ENCODE results near the gene BATF.
A peak's percentile ranks its signal among the peaks of the same experiment; 100 is the strongest.

The BATF gene

GRCh38 chr14:75501080-75501479 lies 21.2 kb upstream of the BATF start:
- DNase-seq (ENCODE audit: low spot score), result no peak

GRCh38 chr14:75504411-75504810 lies 17.9 kb upstream of the BATF start:
- no peak for DNase-seq (ENCODE audit: low spot score)

GRCh38 chr14:75506930-75507329 lies 15.3 kb upstream of the BATF start:
- no peak for DNase-seq (ENCODE audit: low spot score)

- DNase-seq (ENCODE audit: low spot score), result no peak
These were observed 11.7 kb upstream of the BATF start for GRCh38 chr14:75510547-75510946.

- DNase-seq (ENCODE audit: low spot score), result no peak
These were observed 11.1 kb upstream of the BATF start for GRCh38 chr14:75511201-75511600.

- DNase-seq (ENCODE audit: low spot score), result no peak
These were observed 8.2 kb upstream of the BATF start for GRCh38 chr14:75513911-75514672.

GRCh38 chr14:75514673-75515628 lies 7.3 kb upstream of the BATF start:
- no peak for DNase-seq (ENCODE audit: low spot score)

- DNase-seq (ENCODE audit: low spot score), result no peak
These were observed 6.7 kb upstream of the BATF start for GRCh38 chr14:75515629-75515996.

- DNase-seq (ENCODE audit: low spot score), result peak; percentile 42
These were observed 3.6 kb upstream of the BATF start for GRCh38 chr14:75518625-75519024.

GRCh38 chr14:75519394-75519793 lies 2.9 kb upstream of the BATF start:
- no peak for DNase-seq (ENCODE audit: low spot score)

GRCh38 chr14:75519826-75520728 lies 2.2 kb upstream of the BATF start:
- no peak for DNase-seq (ENCODE audit: low spot score)

GRCh38 chr14:75520852-75521251 lies 1.4 kb upstream of the BATF start:
- DNase-seq (ENCODE audit: low spot score), result no peak

GRCh38 chr14:75521415-75522199 lies 662 bp upstream of the BATF start:
- DNase-seq (ENCODE audit: low spot score), result no peak

GRCh38 chr14:75522983-75523318 lies 682 bp downstream of the BATF start:
- DNase-seq (ENCODE audit: low spot score), result no peak

GRCh38 chr14:75523771-75524171 lies 1.5 kb downstream of the BATF start:
- DNase-seq (ENCODE audit: low spot score), result peak; percentile 98

- no peak for DNase-seq (ENCODE audit: low spot score)
These were observed 3.7 kb downstream of the BATF start for GRCh38 chr14:75525969-75526368.

- no peak for DNase-seq (ENCODE audit: low spot score)
These were observed 5.3 kb downstream of the BATF start for GRCh38 chr14:75527449-75528163.

GRCh38 chr14:75531256-75531655 lies 9.0 kb downstream of the BATF start:
- DNase-seq (ENCODE audit: low spot score), result no peak

- no peak for DNase-seq (ENCODE audit: low spot score)
These were observed 9.5 kb downstream of the BATF start for GRCh38 chr14:75531660-75532317.
